GM21576 (cell line): ENCODE results near the gene SH3BGR.
A peak's percentile ranks its signal among the peaks of the same experiment; 100 is the strongest.
"Not testable (repeated sequence)": the region's sequence is repeated elsewhere in the genome, so short reads cannot be mapped to it uniquely, and the experiment has no call there.

Experiments used
- ATAC-seq: cut with Tn5 transposase; IDR thresholded peaks from one replicate; pipeline ENCODE4 v1.9.1; 2021; ENCODE audit warnings: mild to moderate bottlenecking, moderate library complexity; ENCODE audit not compliant: unreplicated experiment

Gene SH3BGR

DNA sequence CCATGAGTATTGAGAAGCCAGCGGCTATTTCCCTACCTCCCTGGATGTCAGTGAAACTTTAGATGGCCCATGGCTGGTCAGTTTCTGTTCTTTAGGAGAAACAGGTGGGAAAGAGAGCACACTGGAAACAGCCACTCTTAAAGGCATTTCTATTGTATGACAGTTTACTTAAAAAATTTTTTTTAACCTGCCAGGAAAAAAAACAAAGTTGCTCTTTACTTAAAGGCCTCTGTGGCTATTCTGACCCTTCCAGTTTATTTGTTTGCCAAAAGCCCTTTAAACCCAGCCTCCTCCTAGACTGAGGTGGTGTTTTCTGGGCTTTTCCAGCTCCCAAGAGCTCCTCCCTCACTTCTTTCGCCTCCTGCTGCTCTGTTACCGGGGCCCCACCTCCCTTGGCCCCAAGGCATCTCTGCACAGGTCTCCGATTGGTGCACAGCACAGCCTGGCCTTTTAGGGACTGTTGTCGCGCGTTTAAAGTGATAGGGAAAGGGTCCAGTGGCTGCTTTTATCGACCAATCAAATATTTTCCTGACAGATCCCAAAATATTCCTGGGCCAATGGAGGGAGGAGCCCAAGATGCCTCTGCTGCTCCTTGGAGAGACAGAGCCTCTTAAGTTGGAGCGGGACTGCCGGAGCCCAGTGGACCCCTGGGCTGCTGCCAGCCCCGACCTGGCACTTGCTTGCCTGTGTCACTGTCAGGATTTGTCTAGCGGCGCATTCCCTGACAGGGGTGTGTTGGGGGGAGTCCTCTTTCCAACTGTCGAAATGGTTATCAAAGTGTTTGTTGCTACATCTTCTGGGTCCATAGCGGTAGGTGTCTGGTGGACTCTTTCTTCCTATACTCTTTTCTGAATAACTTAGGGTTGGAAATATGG is at the start of gene SH3BGR:
TSS of gene SH3BGR (plus strand) at position 639 of the 875 bp plus-strand sequence. CDS start at position 766, 127 bp downstream.
- no peak for ATAC-seq

DNA sequence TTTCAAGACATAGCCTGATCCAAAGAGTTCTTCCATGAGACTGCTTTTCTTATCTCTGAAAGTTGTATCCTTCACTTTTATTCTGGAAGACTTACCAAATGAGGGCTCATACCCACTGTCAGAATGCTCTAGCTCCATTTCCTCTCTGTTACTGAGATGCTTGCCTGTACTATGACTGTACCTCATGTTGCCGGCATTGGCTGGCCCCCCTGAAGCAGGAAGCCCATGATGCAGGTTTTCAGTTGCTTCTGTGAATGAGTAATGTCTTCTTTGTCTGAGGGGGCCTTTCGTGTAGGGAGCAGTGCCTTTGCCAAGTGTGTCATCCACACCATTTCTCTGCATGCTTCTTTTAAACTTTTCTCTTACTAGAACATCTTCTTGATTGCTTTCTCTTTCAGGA is 45.7 kb upstream of the SH3BGR start:
- ATAC-seq, result no peak

DNA sequence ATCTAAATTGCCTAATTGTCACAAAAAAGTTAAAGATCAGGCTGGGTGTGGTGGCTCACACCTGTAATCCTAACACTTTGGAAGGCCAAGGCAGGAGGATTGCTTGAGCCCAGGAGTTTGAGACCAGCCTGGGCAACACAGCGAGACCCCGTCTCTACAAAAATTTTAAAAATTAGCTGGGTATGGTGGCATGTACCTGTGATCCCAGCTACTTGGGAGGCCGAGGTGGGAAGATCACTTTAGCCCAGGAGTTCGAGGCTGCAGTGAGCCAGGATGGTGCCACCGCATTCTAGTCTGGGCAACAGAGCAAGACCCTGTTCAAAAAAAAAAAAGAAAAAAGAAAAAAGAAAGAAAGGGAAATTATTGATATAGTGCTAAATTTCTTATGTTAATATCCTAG is 32.6 kb upstream of the SH3BGR start:
- not testable (repeated sequence) for ATAC-seq

- ATAC-seq, result no peak
Observed at GRCh38 chr21:39422527-39423241, 29.1 kb upstream of the SH3BGR start.

- ATAC-seq, result no peak
Observed at GRCh38 chr21:39429445-39429844, 22.3 kb upstream of the SH3BGR start.

DNA sequence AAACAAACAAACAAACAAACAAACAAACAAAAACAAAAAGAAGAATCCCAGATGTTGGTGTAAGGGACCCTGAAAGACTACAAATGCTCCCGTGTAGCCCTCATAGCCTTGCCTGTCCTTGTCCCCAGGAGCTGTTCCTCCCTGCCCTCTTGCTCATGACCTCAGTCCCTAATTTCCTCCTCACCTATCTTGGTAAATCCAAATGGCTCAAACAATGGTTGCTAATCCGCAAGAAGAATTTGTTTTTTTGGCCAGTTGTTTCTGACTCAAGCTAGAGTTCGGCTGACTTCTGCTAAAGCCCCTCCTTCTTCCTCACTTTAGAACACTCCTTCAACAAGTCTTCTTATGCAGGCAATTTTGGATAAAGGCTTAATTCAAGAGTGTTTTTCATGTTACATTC is 21.8 kb upstream of the SH3BGR start:
- ATAC-seq, result no peak

DNA sequence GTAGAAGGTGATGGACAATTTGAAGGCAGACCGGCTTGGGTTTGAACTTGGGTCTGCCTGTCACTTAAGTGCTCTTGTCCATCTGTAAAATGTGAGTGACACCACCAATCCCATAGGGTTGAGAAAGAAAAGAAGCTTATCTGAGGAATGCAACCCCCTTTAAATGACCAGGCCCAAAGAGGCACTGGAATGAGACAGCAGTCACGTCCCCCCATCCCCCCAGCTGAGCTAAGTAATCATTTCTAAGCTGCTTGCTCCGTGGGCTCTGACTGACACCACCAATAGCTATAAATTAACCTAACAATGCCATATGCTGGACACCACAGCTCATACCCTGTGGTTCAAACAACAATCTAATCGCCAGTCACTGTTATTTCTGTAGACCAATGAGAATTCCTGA is 21.3 kb upstream of the SH3BGR start:
- no peak for ATAC-seq

DNA sequence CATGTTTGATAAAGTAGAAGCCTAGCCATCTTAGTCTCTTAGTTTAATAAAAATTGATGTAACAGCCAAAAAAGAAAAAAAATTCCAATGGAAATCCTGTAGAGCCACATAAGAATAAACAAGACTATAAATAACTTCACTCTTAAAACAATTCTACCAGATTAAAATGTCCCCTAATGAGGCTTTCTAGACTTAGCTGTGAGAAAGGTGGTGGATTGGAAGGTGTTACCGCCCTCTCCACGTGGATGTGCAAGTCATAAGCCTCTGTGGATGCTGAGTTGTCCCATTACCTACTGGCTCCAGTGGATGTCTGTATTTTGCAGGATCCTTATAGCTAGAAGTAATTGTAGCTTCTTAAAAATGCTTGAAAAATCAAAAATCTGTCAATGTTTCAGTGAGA is 20.8 kb upstream of the SH3BGR start:
- ATAC-seq, result no peak

GRCh38 chr21:39434950-39435349 is 16.8 kb upstream of the SH3BGR start:
- no peak for ATAC-seq

GRCh38 chr21:39439232-39439631 is 12.5 kb upstream of the SH3BGR start:
- no peak for ATAC-seq

GRCh38 chr21:39441502-39442475 is 10.0 kb upstream of the SH3BGR start:
- no peak for ATAC-seq

DNA sequence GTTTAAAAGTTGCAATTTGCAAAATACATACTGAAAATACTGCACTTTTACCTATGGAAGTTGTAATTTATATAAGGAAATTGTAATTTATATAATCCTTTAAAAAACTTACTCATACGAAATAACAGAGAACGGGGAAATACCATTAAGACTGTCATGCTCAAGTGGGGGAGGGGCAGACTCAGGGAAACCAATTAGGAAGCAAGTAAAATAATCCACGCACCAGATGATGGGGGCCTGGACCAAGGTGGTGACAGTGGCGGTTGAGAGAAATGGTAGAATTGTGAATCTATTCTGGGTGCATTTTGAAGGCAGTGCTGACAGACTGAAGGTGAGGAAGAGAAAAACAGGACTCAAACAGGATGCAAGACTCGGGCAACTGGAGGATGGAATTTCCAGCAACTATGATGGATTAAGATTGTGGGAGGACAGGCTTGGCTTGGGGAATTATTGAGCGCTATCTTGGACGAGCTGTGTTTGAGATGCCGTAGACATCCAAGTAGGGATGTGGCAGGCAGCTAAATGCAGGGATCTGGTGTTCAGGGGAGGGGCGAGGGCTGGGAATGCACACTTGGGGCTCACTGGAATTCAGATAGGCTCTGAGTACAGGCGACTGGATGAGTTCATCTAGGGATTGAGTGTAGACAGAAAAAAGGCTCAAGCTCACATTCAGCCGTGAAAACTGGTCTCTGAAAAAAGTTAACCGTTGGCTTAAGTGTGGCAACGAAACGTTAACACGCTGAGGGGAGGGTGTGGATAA is 7.2 kb upstream of the SH3BGR start:
- ATAC-seq, result no peak

DNA sequence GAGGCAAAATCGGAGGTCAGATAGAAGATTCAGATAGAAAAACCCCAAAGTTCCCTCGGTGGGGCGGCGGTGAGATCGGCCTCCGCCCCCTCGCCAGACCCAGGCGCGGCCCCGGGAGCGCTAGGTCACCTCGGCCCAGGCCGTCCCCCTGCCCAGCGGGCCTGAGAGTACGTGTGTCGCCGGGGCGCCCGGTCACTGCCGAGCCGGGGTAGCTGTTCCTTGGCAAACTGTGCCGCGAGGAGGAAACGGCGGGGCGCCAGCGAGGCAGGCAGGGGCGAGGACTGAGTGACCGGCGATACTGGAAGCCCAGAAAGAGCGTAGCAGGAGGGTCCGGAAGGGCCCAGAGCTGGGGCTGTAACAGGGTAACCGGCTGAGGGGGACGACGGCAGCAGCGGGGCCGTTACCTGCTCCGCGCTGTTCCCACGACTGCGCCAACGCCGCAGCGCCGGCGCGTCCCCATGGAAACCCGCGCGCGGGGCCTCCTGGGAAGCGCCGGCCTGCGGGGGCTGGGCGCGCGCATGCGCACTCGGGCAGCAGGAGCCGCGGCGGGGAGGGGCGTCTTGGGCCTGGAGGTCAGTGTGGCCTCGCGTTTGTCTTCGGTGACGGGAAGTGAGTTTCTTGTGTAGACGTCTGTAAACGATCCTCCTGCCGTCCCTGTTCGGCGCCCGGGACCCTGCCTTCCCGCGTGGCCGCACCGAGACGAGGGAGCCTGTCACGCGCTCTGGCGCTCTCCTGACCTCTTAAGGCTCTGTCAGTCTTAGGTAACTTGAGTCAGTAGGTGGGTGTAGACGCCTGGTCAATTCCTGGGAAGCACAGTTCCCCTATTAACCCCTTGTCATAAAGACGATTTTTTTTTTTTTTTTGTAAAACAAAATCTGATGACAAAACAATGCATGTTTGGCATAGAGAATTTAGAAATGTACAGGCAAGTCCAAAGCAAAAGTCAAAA is 6.2 kb upstream of the SH3BGR start, which contains the start of gene LCA5L:
TSS of gene LCA5L (minus strand) at position 458 of the 949 bp plus-strand sequence. CDS start 17,285 bp downstream, outside the sequence.
- ATAC-seq, result peak; percentile 88

DNA sequence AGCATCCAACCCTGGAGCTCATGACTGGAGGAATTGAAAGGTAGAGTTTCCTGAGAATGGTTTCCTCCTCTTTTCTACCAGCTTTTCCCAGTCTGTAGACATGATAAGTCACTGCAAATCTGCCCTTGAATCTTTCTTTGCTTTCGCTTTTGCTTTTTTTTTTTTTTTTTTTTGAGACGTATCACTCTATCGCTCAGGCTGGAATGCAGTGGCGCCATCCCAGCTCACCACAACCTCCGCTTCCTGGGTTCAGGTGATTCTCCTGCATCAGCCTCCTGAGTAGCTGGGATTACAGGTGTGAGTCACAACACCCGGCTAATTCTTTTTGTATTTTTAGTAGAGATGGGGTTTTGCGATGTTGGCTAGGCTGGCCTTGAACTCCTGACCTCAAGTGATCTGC is 4.5 kb upstream of the SH3BGR start:
- ATAC-seq, result no peak

GRCh38 chr21:39452207-39452969 is 618 bp downstream of the SH3BGR start:
- no peak for ATAC-seq

DNA sequence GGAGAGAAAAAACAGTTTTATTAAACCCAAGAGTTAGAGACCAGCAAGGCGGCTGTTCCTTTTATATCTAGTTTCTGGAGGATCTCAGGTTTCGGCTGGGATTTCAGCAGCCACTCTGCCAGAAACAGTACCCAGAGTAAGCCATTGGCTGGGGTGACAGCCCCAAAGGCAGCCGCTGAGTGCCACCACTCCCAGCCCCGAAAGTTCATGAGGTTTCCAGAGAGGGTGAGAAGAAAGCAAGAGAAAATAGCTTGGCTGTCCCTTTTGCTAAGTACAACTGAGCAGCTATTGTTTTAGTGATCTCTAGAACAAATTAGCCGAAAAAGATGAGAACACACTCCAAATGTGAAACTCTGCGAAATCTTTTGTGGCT is 1.2 kb downstream of the SH3BGR start:
- no peak for ATAC-seq

DNA sequence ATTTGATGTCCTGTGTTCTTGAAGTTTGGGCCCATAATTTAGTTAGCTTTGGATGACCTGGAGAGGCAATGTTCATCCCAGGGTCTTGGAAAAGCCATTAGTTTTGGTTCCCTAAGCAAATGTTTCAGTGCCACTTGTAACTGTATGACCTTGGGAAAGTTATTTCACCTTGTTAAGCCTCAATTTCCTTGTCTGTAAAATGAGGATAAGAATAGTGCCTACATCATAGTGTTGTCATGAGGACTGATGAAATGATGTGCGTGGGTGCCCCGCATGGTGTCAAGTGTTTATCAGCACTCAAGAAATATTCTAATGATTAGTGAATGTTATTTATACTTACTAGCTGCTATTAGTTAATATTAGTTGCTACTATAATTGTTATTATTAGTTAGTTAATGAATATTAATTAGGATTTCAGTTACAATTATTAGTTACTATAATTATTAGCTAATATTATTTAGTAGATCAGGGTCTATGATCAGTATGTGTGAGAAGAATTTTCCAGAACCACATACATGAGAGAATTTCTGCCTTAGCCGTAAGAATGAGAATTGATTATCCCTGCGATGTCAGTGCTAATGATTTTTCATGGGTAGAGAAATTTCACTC is 1.9 kb downstream of the SH3BGR start:
- no peak for ATAC-seq
